Uterus (tissue), 2 donors: ENCODE measurements around the gene GATAD2B.

Experiments used
- CTCF ChIP-seq, 4 experiments: fragments of 200-600 bp in 2 of 4; fragments of 450-650 bp in 2 of 4; sonication (generic) in 2 of 4; IDR thresholded peaks; one replicate each; pipeline ENCODE4 v1.5.1; 2016 to 2019; ENCODE audit warnings: antibody characterized with exemption in 4 of 4, mild to moderate bottlenecking in 2 of 4, moderate library complexity in 1 of 4
- POLR2A ChIP-seq, 2 donors: fragments of 450-650 bp; IDR thresholded peaks; one replicate each; pipeline ENCODE4 v1.6.1; 2016; ENCODE audit warnings: antibody characterized with exemption in 2 of 2, mild to moderate bottlenecking in 1 of 2, moderate library complexity in 1 of 2

- no peak for TF ChIP-seq CTCF (IDR thresholded peaks at IDR 0.05)
- no peak for TF ChIP-seq POLR2A (IDR thresholded peaks at IDR 0.05)
Observed at GRCh38 chr1:153881751-153882150, 41.0 kb downstream of the GATAD2B start.
